NB4 (cell line): ENCODE measurements around the gene HHIPL1.
A peak's percentile ranks its signal among the peaks of the same experiment; 100 is the strongest.

Experiments
- DNase-seq: peaks from one replicate; pipeline ENCODE4 v3.0.0; 2010; ENCODE audit warnings: low read depth
- H3K4me3 ChIP-seq: one replicate; pipeline ENCODE4 v1.5.1; 2011; ENCODE audit warnings: mild to moderate bottlenecking, low read depth, low read length, moderate library complexity
- CTCF ChIP-seq: IDR thresholded peaks from one replicate; pipeline ENCODE4 v1.5.1; 2012; ENCODE audit warnings: low read depth, low read length
- MAX ChIP-seq: IDR thresholded peaks from 2 replicates; pipeline ENCODE4 v1.6.1; 2011; ENCODE audit warnings: low read depth, low read length
- MYC ChIP-seq: IDR thresholded peaks from 2 replicates; pipeline ENCODE4 v1.6.1; 2011; ENCODE audit warnings: low read depth, low read length
- POLR2A ChIP-seq: IDR thresholded peaks from 2 replicates; pipeline ENCODE4 v1.6.1; 2011; ENCODE audit warnings: mild to moderate bottlenecking; ENCODE audit not compliant: insufficient read length; ENCODE audit errors: extremely low read depth

The HHIPL1 gene

GRCh38 chr14:99666533-99666932 lies 21.6 kb downstream of the HHIPL1 start:
- TF ChIP-seq POLR2A = no peak
- no peak for TF ChIP-seq MAX
- no peak for TF ChIP-seq MYC
- DNase-seq = no peak
- no peak overlapping the region for H3K4me3 ChIP-seq

- DNase-seq = no peak
- no peak overlapping the region for H3K4me3 ChIP-seq
- TF ChIP-seq MYC (no peak), MAX (no peak), CTCF (no peak), POLR2A (no peak)
Observed at GRCh38 chr14:99667045-99667444, 22.1 kb downstream of the HHIPL1 start.

- DNase-seq = peak; percentile 65
- no peak overlapping the region for H3K4me3 ChIP-seq
- TF ChIP-seq MAX (no peak), MYC (no peak), POLR2A (no peak), CTCF (no peak)
Observed at GRCh38 chr14:99667821-99668220, 22.9 kb downstream of the HHIPL1 start.

GRCh38 chr14:99668307-99669295 lies 23.7 kb downstream of the HHIPL1 start:
- H3K4me3 ChIP-seq = no peak overlapping the region
- no peak for DNase-seq
- no peak for TF ChIP-seq POLR2A
- TF ChIP-seq MYC = no peak
- no peak for TF ChIP-seq MAX
- no peak for TF ChIP-seq CTCF

- H3K4me3 ChIP-seq = no peak overlapping the region
- TF ChIP-seq MYC (no peak), POLR2A (no peak), CTCF (no peak), MAX (no peak)
- no peak for DNase-seq
Observed at GRCh38 chr14:99670361-99671234, 25.7 kb downstream of the HHIPL1 start.
